NCI-H2227 (cell line): ENCODE measurements around the gene TNFRSF25.
"Not testable (repeated sequence)": the region's sequence is repeated elsewhere in the genome, so short reads cannot be mapped to it uniquely, and the experiment has no call there.

Source experiments
- DNase-seq: peaks from one replicate; lab custom pipeline; 2025; ENCODE audit not compliant: unreplicated experiment; lab: John Stamatoyannopoulos, UW

Gene TNFRSF25

DNA sequence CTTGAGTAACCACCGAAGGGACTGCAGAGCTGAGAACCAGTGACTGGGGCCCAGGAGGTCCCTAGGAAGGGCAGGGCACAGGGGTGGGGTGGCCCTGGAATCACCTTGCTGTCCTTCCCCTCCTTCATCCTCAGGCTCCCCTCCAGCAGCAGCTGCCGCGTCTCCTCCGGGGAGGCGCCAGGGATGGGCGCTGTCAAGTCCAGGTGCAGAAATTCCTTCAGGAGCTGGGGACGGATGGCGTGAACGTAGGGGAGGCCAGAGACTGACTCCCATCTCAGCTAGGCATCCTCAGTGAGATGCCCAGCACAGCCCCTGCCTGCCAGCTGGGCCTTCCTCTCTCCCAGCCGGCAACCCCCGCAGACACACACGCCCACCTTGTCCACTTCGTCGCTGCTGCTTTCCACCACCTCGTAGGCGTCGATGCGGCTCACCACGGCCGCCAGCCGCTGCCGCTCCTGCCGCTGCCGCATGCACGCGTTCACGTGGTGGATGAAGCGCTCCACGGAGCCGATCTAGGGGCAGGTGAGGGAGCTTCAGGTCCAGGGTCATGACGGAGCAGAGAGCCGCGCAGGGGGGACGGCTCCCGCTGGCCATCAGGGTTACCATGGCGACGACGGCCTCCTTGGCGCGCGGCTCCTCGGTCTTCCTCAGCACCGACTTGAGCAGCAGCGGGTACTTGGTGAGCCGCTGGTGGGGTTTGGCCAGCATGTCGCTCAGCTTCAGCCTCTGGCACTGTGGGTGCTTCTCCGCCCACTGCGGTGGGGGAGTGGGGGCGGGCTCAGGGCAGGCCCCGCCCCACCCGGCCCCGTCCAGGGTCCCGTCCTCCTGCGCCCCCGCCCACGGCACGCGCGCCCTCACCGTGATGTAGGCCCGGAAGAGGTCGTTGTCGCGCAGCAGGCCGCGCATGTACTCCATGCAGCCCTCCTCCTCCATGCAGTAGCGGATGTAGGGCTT lies 4.4 kb upstream of the TNFRSF25 start:
- DNase-seq: no peak

DNA sequence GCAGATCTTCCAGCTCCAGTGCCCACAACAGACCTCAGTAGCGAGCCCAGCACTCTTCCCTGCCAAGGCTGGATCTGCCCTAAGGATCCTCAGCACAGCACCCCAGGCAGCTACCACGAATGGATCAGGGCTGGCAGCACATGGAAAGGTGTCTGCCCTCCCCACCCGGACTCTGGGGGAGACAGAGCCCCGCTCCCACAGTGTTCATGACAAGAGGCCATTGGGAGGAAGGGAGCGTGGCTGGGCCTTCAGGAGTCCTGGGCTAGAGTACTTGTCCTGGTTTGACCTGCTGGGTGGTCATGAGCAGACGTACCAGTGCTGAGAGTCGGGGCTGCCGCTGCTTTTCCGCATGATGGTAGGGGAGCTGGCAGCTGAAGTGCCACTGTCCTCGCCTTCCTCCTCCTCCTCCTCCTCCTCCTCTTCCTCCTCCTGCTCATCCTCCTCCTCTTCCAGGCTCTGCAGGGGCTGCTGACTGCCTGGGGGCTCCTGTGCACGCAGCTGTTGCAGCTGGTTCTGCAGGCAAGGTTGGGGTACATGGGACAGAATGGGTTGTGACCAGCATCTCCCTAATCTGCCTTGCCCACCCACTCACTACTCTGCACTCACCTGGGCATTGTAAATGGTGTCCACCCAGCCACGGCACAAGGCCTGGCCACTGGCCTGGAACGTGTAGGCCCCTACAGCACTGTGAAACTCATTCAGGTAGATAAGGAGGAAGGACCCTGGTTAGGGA lies 2.9 kb upstream of the TNFRSF25 start:
- DNase-seq: no peak

DNA sequence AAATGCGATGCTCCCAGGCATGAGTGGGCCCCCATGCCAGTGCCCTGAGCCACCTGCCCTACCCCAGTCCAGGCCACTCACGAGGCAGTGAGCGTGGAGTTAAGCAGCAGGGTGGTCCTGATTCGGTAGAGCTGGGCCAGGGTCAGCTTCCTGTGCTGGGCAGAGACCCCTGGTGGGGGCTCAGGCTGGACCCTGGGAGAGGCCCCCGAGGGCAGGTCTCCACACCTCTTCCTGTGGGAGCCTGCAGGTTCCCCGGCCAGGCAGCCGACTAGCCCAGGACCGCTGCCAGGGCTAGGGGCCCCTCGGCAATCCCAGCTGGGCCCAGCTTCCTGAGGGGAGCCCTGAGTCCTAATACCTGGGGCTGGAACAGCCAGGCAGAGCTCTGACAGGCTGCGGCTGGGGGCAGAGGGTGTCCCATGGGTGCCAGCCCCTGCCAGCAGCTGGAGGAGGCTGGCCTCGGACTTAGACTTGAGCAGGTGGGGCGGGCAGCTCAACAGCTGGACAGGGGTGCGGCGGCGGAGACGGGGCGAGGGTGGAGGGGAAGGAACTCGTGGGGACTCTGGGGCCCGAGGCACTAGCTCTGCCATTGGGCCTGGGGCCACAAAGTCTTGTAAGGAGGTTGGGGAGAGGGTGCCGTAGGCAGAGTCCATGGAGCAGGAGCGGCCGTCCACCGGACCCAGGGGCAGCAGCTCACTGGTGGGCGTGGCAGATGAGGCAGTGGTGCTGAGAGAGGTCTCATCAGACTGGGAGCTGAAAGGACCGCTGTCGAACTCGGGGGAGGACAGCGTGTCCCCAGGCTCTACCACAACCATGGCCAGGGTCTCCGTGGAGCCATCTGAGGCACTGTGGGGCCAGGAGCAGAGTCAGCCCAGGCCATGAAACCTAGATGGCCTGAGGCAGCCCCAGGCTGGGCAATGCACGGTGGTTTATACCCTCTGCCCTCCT lies 2.0 kb upstream of the TNFRSF25 start:
- DNase-seq: no peak

DNA sequence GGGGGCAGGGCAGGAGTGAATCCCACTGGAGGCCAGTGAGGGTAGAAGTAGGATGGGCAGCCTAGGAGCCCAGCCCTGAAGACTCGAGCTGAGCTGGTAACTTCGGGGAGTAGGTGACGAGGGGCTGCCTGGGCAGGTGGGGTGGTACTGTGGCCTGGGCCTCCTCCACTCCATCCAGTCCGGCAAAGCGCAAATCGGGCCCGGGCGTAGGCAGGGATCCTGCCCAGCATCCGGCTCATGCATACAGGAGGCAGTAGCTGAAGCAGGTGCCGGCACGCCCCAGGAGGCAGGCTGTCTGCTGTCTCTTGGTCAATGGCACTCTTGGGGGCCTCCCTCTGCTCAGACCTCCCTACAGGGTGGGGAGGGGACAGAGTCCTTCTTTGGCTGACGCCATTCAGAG lies 1.3 kb upstream of the TNFRSF25 start:
- no peak for DNase-seq

DNA sequence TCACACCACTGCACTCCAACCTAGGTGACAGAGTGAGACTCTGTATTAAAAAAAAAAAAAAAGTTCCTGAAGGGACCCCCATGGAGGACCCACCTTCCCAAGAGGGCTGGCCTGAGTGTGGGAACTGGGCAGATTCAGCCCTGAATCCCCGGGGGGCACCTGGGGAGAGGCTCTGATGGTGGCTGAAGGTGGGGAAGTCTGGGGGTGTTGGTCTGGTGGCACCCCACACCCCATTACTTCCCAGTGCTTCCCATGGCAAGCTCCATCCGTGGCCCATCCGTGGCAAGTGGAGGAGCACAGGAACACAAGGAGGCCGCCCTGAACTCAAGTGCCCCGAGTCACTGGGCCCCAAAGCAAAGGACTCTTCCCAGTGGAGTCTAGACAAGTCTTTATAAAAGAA lies 778 bp upstream of the TNFRSF25 start:
- no peak for DNase-seq

DNA sequence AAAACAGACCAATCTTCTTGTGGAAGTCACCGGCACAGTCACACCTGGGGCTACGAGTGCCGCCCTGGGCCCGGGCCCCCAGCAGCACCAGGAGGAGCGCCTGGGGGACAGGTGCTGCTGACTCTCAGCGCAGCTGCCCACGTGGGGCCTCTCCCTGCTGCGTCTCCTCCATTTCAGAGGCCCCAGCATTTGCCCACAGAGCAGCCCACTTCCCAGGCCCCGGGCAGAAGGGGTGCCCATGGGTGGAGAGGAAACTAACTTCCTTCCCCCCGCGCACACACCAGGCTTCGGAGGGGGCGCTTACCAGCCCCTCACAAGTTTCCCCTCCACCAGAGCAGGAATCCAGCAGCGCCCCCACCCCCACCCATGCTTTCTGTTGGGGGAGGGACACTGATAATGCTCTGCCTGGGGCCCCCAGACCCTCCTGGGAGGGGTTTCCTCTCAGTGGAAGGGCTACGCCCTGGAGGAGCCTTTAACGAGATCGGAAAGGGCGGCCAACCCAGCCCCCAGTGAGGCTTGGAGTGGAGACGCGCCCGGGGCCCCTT lies 440 bp downstream of the TNFRSF25 start:
- DNase-seq: no peak

DNA sequence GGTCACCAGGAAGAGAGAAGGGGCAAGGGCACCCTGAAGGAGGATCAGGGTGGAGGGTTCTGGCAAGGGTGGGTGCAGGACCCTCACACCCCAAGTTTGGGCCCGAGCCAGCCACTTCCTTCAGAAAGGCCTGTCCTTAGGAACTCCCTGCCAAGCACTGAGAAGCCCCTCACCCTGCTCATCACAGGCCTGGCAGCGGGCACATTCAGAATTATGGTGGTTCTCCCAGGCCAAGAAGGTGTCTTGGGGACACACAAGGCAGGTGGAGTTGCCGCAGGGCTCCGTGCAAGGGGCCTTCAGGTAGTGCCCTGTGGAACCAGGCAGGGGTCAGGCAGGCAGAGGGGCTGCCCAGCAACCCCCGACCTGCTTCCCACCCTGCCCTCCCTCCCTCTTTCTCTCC lies 1.1 kb downstream of the TNFRSF25 start:
- DNase-seq: no peak

DNA sequence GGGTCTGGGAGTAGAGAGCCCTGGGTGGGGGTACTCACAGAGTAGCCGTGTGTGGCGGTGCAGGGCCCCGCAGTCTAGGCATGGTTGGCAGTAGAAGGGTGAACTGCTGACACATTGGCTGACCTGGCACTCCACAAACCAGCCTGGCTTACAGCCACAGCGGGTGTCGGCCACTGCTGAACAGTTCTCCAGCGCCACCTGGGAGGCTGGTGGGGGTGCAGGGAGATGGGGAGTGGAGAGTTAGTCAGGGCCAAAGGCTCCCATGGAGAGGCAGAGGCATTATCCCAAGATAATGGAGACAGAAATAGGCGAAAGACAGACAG lies 1.5 kb downstream of the TNFRSF25 start:
- DNase-seq: no peak

DNA sequence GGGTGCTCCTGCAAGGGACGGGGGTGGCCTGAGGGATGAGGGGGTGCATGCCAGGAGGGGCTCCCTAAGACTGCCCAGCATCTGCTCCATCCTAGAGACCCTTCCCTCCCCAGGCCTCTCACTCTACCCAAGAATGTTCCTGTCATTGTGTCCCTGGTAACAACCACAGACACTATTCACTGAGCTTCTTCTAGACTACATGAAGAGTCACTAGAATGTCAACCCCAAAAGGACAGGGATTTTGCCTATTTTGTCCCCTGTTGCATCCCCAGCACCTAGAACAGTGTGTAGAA lies 2.9 kb downstream of the TNFRSF25 start:
- DNase-seq: no peak

DNA sequence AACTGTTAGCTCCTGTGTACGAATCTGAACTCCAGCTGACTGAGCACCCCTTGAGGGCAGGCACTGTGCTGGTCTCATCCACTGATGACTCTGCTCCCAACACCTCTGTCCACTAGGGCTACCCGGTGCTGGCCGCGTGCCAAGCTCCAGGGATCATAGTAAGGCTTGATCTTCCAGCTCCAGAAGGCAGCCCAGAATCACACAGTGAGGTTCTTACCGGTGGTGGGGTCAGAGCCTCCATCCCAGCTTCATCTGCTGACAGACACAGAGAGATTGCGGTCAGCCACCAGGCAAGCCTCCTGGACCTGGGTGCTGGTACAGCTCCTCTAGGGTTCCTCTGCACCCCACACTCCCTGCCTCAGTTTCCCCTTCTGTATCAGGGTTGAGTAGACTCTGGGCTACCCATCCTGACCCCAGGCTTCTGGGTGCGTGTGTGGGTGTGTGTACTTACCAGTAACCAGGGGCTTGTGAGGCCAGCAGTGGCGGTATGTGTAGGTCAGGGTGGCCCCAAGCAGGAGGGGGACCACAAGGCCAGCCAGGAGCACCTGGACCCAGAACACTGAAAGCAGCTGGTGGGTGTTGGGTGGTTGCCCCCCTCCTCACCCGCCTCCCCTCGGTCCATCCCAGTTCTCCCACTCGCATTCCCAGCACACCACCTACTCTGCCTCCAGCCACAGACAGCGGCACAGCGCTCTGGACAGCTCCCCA lies 3.4 kb downstream of the TNFRSF25 start:
- DNase-seq: no peak

DNA sequence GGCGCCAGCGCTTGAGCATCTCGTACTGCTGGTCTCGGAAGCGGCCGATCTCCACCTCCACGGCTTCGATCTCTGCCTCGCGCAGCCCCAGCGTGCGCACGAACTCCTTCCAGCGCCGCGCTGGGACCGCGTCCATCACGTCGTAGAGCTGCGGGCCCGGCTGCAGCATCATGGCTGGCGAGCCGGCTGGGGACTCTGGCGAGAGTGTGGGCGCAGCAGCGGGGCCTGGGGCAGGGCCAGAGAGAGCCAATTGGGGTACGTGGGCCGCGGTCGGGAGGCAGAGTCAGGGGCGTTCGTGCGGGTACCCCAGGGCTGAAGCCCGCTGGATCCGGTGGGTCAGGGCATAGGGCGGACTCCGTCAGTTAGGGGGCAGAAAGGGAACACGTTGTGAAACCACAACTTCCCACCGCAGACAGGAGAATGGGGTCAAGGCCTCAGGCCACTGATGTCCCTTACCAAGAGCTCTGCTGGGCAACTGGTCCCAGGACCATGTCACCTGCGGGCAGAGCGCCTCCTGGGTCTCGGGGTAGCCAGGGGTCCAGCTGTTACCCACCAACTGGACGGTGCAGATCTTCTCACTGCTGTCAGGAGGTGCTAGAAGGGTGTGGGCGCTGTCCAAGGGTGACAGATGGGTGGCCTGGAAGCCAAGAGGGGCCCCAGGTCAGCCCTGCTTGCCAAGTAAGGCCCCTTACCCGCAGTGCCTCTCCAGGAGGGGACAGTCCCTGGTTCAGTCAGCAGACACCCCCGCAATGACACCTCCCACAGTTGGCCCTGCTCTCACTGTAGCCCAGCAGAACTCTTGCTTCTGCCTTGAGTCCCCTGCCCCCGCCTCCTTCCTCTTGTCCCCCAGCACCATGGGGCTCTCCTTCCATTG lies 4.2 kb downstream of the TNFRSF25 start:
- DNase-seq: no peak

DNA sequence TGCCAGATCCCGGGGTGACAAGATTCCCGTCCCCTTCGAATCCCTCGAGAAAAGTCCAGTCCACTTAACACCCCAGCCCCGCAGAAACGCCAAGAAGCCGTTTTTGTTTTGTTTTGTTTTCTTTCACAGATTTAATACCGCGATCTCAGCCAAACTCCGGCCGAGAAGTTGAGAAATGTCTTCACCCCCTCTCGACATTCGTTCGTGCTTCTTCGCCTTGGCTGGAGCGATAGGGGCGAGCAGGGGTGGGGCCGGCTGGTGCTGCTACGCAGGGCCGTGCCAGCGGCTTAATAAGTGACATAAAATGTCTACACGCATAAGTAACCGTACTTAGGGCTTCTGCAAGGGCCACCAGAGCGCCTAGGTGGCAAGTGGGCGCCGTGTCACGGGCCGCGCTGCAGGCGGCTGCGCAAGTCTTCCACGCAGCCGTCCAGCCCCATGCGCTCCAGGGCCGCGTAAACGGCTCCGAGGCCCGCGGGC lies 4.9 kb downstream of the TNFRSF25 start:
- no peak for DNase-seq

DNA sequence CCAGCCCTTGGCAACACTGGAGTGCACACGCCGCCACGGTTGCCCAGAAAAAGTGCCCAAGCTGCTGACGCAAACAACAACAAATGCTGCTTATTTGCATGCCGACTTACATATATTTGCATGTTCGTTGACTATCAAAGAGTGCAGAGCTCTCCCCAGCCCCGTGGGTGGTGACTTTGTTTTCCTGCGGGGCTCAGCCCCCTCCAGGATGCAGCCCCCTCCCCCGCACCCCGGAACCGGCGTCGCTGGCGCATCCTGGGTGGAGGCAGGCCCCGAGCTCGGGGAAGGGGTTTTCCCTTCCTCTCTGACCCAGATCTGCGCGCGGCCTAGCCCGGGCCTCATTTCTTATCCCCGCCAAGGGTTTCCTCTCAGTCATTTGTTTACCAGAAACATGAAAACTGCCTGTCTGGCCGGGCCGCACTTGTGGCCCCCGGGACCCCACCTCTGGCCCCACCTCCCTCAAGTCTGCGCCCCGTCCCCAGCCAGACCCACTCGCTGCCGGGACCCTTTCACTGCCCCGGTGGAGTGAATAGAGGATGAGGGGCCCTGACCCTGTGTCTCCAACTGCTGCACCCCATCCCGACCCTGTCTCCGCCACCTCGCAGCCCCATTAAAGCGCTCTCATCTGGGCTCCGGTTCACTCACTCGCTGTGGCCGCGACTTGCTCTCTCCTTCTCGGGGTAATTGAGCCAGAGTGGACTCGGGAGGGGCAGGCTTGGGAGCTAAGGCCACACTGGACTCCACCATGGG lies 5.5 kb downstream of the TNFRSF25 start:
- no peak for DNase-seq

DNA sequence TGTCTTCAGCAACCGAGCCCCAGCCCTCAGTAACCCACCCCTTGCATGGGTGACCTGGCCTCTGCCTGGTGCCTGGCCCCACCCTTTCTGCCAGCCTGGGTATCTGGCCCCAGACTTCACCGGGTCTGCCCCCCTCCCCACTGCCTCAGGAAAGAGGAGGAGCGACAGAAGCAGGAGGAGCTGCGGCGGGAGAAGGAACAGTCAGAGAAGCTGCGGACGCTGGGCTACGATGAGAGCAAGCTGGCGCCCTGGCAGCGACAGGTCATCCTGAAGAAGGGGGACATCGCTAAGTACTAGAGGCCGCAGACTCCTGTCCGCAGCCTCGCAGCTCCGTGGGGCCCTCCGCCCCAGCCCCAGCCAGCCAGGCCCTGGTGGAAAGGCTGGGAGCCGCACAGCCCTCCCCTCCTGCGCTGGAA lies 6.1 kb downstream of the TNFRSF25 start:
- DNase-seq: no peak

DNA sequence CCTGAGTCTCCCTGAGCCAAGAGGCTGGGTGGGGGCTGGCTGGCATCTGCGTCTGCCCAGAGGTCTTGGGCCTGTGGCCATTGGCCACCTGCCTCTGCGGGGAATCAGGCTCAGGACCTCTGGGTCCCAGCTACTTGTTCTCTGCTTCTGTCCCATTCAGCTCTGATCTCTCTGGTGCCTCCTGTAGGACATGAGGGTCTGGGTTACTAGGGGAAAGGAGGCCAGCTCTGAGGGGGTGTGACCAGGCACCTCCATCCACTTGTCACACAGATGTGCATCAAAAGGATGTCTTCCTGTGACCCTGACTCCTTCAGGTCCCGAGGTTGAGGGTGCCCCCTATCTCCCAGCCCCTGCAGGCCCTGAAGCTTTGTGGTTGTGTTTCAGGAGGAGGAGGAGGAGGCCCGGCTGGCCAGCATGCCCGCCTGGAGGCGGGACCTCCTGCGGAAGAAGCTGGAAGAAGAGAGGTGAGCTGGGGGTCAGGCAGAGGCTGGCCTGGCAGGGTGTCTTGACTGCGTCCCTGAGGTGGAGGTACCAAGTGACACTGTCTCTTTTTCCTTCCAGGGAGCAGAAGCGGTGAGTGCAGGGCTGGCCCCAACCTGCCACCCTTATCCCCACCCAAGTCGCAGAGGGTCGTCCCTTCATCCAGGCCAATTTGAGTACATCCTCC lies 9.0 kb downstream of the TNFRSF25 start:
- no peak for DNase-seq

DNA sequence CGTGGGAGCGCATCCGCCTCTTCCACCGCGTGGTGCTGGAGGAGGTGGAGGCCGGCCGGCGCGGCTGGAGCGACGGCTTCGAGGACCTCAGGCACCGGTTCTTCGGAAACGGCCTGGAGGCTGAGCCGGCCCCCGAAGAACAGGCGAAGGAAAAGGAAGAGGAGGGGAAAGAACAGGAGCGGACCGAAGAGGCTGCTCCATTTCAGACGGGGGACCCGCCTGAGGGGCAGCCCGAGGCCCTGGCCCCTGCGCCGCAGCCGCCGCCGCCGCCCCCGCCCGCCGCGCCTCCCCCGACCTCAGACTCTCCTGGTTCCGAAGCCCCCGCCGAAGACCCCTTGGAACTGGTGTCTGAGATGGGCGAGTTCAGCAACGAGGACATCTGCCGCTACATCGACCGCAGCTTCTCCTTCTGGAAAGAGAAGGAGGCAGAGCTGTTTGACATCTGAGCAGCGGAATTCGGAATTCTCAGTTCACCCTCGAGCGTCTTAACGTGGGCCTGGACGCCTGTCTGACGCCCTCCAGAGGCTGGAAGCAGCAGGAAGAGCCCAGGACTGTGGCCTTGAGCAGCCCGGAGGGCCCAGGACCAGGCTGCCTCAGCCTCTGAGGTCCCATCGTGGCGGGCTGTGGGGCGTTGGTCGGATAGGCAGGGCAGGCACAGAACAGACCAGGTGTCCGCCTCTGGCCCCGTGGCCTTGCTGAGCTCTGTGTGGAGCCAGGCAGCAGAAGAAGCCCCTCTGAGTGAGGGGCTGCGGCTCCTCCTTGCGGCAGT lies 10.0 kb downstream of the TNFRSF25 start:
- not testable (repeated sequence) for DNase-seq
